Measurements from ENCODE around the gene OR6B2. TPM values are rescaled to one million over a fixed set of nuclear protein-coding genes. Genes with fewer than 3 reads are reported as not detected.

OR6B2 gene
- total and polyA plus RNA-seq, 8 donors = not detected

- TF ChIP-seq CTCF (IDR thresholded peaks at IDR 0.05) = no peak
- Histone ChIP-seq H3K9me3 (no peaks in the 10 kb centered on the region), H3K36me3 (peaks cover 0 to 21% of the 10 kb centered on the region in 2 donors), H3K27me3 (no peaks in the 10 kb centered on the region), H3K4me1 (peaks cover 8 to 26% of the 10 kb centered on the region in 2 donors), H3K27ac (no peak overlapping the region), H3K4me3 (peak overlapping the region in 1 of 2 donors; percentile 94)
- no peak for ATAC-seq
- no peak for DNase-seq
- intact Hi-C loops (cut with DNase I) = no loop called here
Measured at GRCh38 chr2:240023792-240024191, 6.4 kb downstream of the OR6B2 start.

- Histone ChIP-seq H3K4me3 (no peak overlapping the region), H3K4me1 (peaks cover 8 to 26% of the 10 kb centered on the region in 2 donors), H3K9me3 (no peaks in the 10 kb centered on the region), H3K27ac (no peak overlapping the region), H3K27me3 (no peaks in the 10 kb centered on the region), H3K36me3 (peaks cover 0 to 43% of the 10 kb centered on the region in 2 donors)
- peak; percentile 50 for ATAC-seq
- peak; percentile 56 to 70 for TF ChIP-seq CTCF (IDR thresholded peaks at IDR 0.05)
- intact Hi-C loops (cut with DNase I) = no loop called here
- peak in 3 of 4 donors; percentile 42 to 87 (median 67) for DNase-seq
Measured at GRCh38 chr2:240021488-240022104, 8.6 kb downstream of the OR6B2 start.

GRCh38 chr2:240018071-240018750 lies 12.0 kb downstream of the OR6B2 start:
- intact Hi-C loops (cut with DNase I) = no loop called here
- no peak for TF ChIP-seq CTCF (IDR thresholded peaks at IDR 0.05)
- Histone ChIP-seq H3K27ac (no peak overlapping the region), H3K27me3 (no peaks in the 10 kb centered on the region), H3K4me1 (peaks cover 0 to 8% of the 10 kb centered on the region in 2 donors), H3K4me3 (no peak overlapping the region), H3K9me3 (no peaks in the 10 kb centered on the region), H3K36me3 (peaks cover 0 to 76% of the 10 kb centered on the region in 2 donors)
- ATAC-seq = no peak
- no peak for DNase-seq

GRCh38 chr2:240014327-240014726 lies 15.9 kb downstream of the OR6B2 start:
- intact Hi-C loops (cut with DNase I) = no loop called here
- ATAC-seq (no peak), DNase-seq (no peak)
- Histone ChIP-seq H3K4me3 (no peak overlapping the region), H3K9me3 (no peaks in the 10 kb centered on the region), H3K27ac (no peak overlapping the region), H3K27me3 (no peaks in the 10 kb centered on the region), H3K4me1 (no peaks in the 10 kb centered on the region), H3K36me3 (peaks cover 3 to 99% of the 10 kb centered on the region in 2 donors)
- TF ChIP-seq CTCF (IDR thresholded peaks at IDR 0.05) = no peak

GRCh38 chr2:240013343-240013742 lies 16.9 kb downstream of the OR6B2 start:
- peak in 1 of 2 donors; percentile 16 for TF ChIP-seq CTCF (IDR thresholded peaks at IDR 0.05)
- intact Hi-C loops (cut with DNase I) = no loop called here
- Histone ChIP-seq H3K9me3 (no peaks in the 10 kb centered on the region), H3K4me3 (no peak overlapping the region), H3K36me3 (peaks cover 3 to 99% of the 10 kb centered on the region in 2 donors), H3K27ac (no peak overlapping the region), H3K4me1 (no peaks in the 10 kb centered on the region), H3K27me3 (no peaks in the 10 kb centered on the region)
- no peak for ATAC-seq
- DNase-seq = no peak

Measured in left lung (tissue), 10 donors.